A375 (cell line): ENCODE data around the gene GARIN3. TPM values are rescaled to one million over a fixed set of nuclear protein-coding genes. Genes with fewer than 3 reads are reported as not detected.

Experiments
- total RNA-seq: library from RNA; depleted of rRNA; stranded (reverse); fragments of >200 nt; shearing (Covaris generic); gene quantifications from 2 replicates; pipeline ENCODE4 v1.2.3, GENCODE V29; 2014; rRNA removed

GARIN3 gene
- not detected in 2 replicates for total RNA-seq

GRCh38 chr5:157166214-157167213, at the start of gene GARIN3:
Gene GARIN3 (minus strand): TSS chr5:157166264. CDS start chr5:157166168, 96 bp downstream.

GRCh38 chr5:157180374-157181264, 14.6 kb upstream of the GARIN3 start, which contains the start of gene ITK:
Gene ITK (plus strand): TSS chr5:157180840. CDS start chr5:157180978, 138 bp downstream.

GRCh38 chr5:157142317-157143126, 23.5 kb downstream of the GARIN3 start, which contains the start of gene MED7:
Gene MED7 (minus strand): TSS chr5:157142865. CDS start chr5:157139431, 3,434 bp downstream.

Other genes with a start within 250 kb of the GARIN3 start
- gene TIMD4, start 203.0 kb downstream of the GARIN3 start, total RNA-seq: not detected in 2 replicates
- gene HAVCR1, start 107.1 kb downstream of the GARIN3 start, total RNA-seq: not detected in 2 replicates
- 1.2 TPM in 1 of 2 replicates, not detected in the other for gene HAVCR2, start 57.2 kb downstream of the GARIN3 start, total RNA-seq
- gene MED7, start 23.4 kb downstream of the GARIN3 start, total RNA-seq: 6.1 and 7.6 TPM in 2 replicates
- gene ITK, start 14.6 kb upstream of the GARIN3 start, total RNA-seq: not detected in 2 replicates
- 8.4 and 14.2 TPM in 2 replicates for gene CYFIP2, start 99.9 kb upstream of the GARIN3 start, total RNA-seq